HCT116 (cell line): ENCODE results near the gene CDH23. TPM values are rescaled to one million over a fixed set of nuclear protein-coding genes. Genes with fewer than 3 reads are reported as not detected.

Source experiments
- ATAC-seq: fragments of 200-7000 bp; cut with Tn5 transposase; 2 replicates; pipeline ENCODE4 v1.9.1; 2020; ENCODE audit warnings: mild to moderate bottlenecking, moderate library complexity
- BruUV-seq: library from RNA; stranded (reverse); fragments of 400-500 nt; replicated peaks from 2 replicates; lab custom pipeline; 2021; lab: Mats Ljungman, UMichigan
- CTCF ChIA-PET: fragments of 300-600 bp; sonication (Branson Sonifier 250); formaldehyde crosslinking; loops from one replicate; lab custom pipeline; 2021; ENCODE audit warnings: antibody characterized with exemption; lab: Charles Lee
- POLR2A ChIA-PET: fragments of 300-600, 350-600 bp; sonication (Branson Sonifier 250); formaldehyde crosslinking; loops from one replicate; lab custom pipeline; 2021; ENCODE audit warnings: antibody characterized with exemption; lab: Charles Lee
- RAD21 ChIA-PET, 2 experiments: fragments of 300-600 bp; sonication (Branson Sonifier 250); formaldehyde crosslinking; loops; one replicate each; lab custom pipeline; 2023; ENCODE audit warnings: low total read pairs in 2 of 2; ENCODE audit not compliant: uncharacterized antibody in 2 of 2, unreplicated experiment in 2 of 2, low non-redundant PET in 1 of 2; lab: Charles Lee
- DNase-seq: peaks from one replicate; pipeline ENCODE4 v3.0.0-alpha.2; 2010; ENCODE audit warnings: low read depth, low spot score
- H2AFZ ChIP-seq: fragments of 200-600 bp; shearing (Covaris generic), sonication (generic); 2 replicates; pipeline ENCODE4 v1.6.1; 2017; ENCODE audit warnings: low read depth, mixed run types, mixed read lengths, antibody characterized with exemption, low read length; ENCODE audit not compliant: poor library complexity, severe bottlenecking
- H3K27ac ChIP-seq: 2 replicates; pipeline ENCODE4 v1.5.1; 2012; ENCODE audit warnings: low read depth, low read length
- H3K27me3 ChIP-seq: fragments of 200-600 bp; sonication (generic); 2 replicates; pipeline ENCODE4 v1.6.1; 2016; ENCODE audit warnings: mixed run types, low read length, mixed read lengths; ENCODE audit not compliant: insufficient read depth
- H3K36me3 ChIP-seq, 2 experiments: fragments of 200-500 bp in 1 of 2; fragments of 200-600 bp in 1 of 2; sonication (Bioruptor generic) in 1 of 2; sonication (generic) in 1 of 2; 2 replicates each; pipeline versions ENCODE4 v1.5.1 to v1.6.1; 2014 to 2016; ENCODE audit warnings: low read length in 2 of 2, inconsistent platforms in 1 of 2, mixed read lengths in 1 of 2, mixed run types in 1 of 2; ENCODE audit not compliant: insufficient read depth in 2 of 2, control insufficient read depth in 1 of 2
- H3K4me1 ChIP-seq, 2 experiments: fragments of 200-600 bp in 1 of 2; sonication (generic) in 1 of 2; 2 replicates each; pipeline versions ENCODE4 v1.5.1 to v1.6.1; 2012 to 2017; ENCODE audit warnings: low read length in 2 of 2, inconsistent platforms in 1 of 2, mild to moderate bottlenecking in 1 of 2, mixed read lengths in 1 of 2, mixed run types in 1 of 2, moderate library complexity in 1 of 2; ENCODE audit not compliant: insufficient read depth in 2 of 2, control insufficient read depth in 1 of 2
- H3K4me2 ChIP-seq: fragments of 200-600 bp; sonication (generic); 2 replicates; pipeline ENCODE4 v1.6.1; 2017; ENCODE audit warnings: mixed run types, low read length, mixed read lengths
- H3K4me3 ChIP-seq, 2 experiments: fragments of 200-600 bp in 1 of 2; sonication (generic) in 1 of 2; replicated peaks in 1 of 2; 2 replicates each; pipeline ENCODE4 v1.5.1; 2011 to 2016; ENCODE audit warnings: low read length in 2 of 2, control low read depth in 1 of 2, low read depth in 1 of 2, mild to moderate bottlenecking in 1 of 2, mixed read lengths in 1 of 2, mixed run types in 1 of 2
- H3K79me2 ChIP-seq: fragments of 200-600 bp; sonication (generic); 2 replicates; pipeline ENCODE4 v1.6.1; 2017; ENCODE audit warnings: mild to moderate bottlenecking, mixed run types, low read length, moderate library complexity, mixed read lengths; ENCODE audit not compliant: insufficient read depth
- H3K9ac ChIP-seq: fragments of 200-600 bp; sonication (generic); 2 replicates; pipeline ENCODE4 v1.6.1; 2016; ENCODE audit warnings: low read length, mixed read lengths
- H3K9me2 ChIP-seq: fragments of 200-600 bp; sonication (generic), shearing (Covaris generic); 2 replicates; pipeline ENCODE4 v1.6.1; 2017; ENCODE audit warnings: mixed run types, mild to moderate bottlenecking, moderate library complexity; ENCODE audit not compliant: insufficient read depth
- H3K9me3 ChIP-seq, 2 experiments: fragments of 200-500 bp in 1 of 2; fragments of 200-600 bp in 1 of 2; sonication (Bioruptor generic) in 1 of 2; sonication (generic) in 1 of 2; 2 replicates each; pipeline ENCODE4 v1.6.1; 2014 to 2017; ENCODE audit warnings: low read length in 2 of 2, mixed read lengths in 2 of 2, inconsistent platforms in 1 of 2, low read depth in 1 of 2, mild to moderate bottlenecking in 1 of 2, mixed run types in 1 of 2, moderate library complexity in 1 of 2; ENCODE audit not compliant: control insufficient read depth in 1 of 2, insufficient read depth in 1 of 2
- H4K20me1 ChIP-seq: fragments of 200-600 bp; sonication (generic), shearing (Covaris generic); 2 replicates; pipeline ENCODE4 v1.6.1; 2017; ENCODE audit warnings: mixed run types, mild to moderate bottlenecking, moderate library complexity; ENCODE audit not compliant: insufficient read depth
- ATF3 ChIP-seq: IDR thresholded peaks from 2 replicates; pipeline ENCODE4 v1.6.1; 2012
- CEBPB ChIP-seq: IDR thresholded peaks from 2 replicates; pipeline ENCODE4 v1.6.1; 2012; ENCODE audit warnings: low read depth
- CTCF ChIP-seq, 3 experiments: fragments of 200-600 bp in 1 of 3; sonication (generic) in 1 of 3; IDR thresholded peaks in 2 of 3; conservative IDR thresholded peaks in 1 of 3; 2 replicates each; pipeline ENCODE4 v1.5.1; 2012 to 2017; ENCODE audit warnings: low read depth in 2 of 3, low read length in 2 of 3, antibody characterized with exemption in 1 of 3, borderline replicate concordance in 1 of 3, control low read depth in 1 of 3, mild to moderate bottlenecking in 1 of 3, mixed read lengths in 1 of 3, mixed run types in 1 of 3, moderate library complexity in 1 of 3; ENCODE audit not compliant: insufficient read depth in 1 of 3
- EGR1 ChIP-seq: IDR thresholded peaks from 2 replicates; pipeline ENCODE4 v1.6.1; 2012; ENCODE audit warnings: low read depth
- ELF1 ChIP-seq: IDR thresholded peaks from 2 replicates; pipeline ENCODE4 v1.6.1; 2012; ENCODE audit warnings: low read depth, borderline replicate concordance
- EZH2 ChIP-seq: fragments of 200-600 bp; sonication (generic); IDR thresholded peaks from 2 replicates; pipeline ENCODE4 v1.6.1; 2017; ENCODE audit warnings: antibody characterized with exemption, mixed run types
- FOSL1 ChIP-seq: IDR thresholded peaks from 2 replicates; pipeline ENCODE4 v1.6.1; 2012; ENCODE audit warnings: low read depth
- MAX ChIP-seq: IDR thresholded peaks from 2 replicates; pipeline ENCODE4 v1.6.1; 2012
- POLR2A ChIP-seq: IDR thresholded peaks from 2 replicates; pipeline ENCODE4 v1.7.0; 2011; ENCODE audit warnings: borderline replicate concordance; ENCODE audit not compliant: insufficient read depth, insufficient read length; ENCODE audit errors: extremely low read depth
- SIN3A ChIP-seq: IDR thresholded peaks from 2 replicates; pipeline ENCODE4 v1.6.1; 2012; ENCODE audit warnings: low read depth
- SP1 ChIP-seq: IDR thresholded peaks from 2 replicates; pipeline ENCODE4 v1.6.1; 2012; ENCODE audit warnings: low read depth
- SRF ChIP-seq: IDR thresholded peaks from 2 replicates; pipeline ENCODE4 v1.6.1; 2012; ENCODE audit warnings: low read depth
- TCF7L2 ChIP-seq: IDR thresholded peaks from 2 replicates; pipeline ENCODE4 v1.7.0; 2011; ENCODE audit warnings: borderline replicate concordance, inconsistent platforms; ENCODE audit not compliant: insufficient read depth, insufficient read length; ENCODE audit errors: extremely low read depth
- YY1 ChIP-seq: IDR thresholded peaks from 2 replicates; pipeline ENCODE4 v1.6.1; 2011; ENCODE audit warnings: low read length, low read depth, moderate library complexity, mild to moderate bottlenecking; ENCODE audit not compliant: insufficient replicate concordance; ENCODE audit errors: extremely low read depth
- ZBTB33 ChIP-seq: IDR thresholded peaks from 2 replicates; pipeline ENCODE4 v1.6.1; 2011; ENCODE audit warnings: mild to moderate bottlenecking, low read length, moderate library complexity; ENCODE audit not compliant: insufficient replicate concordance; ENCODE audit errors: extremely low read depth
- ZFX ChIP-seq: fragments of 450-650 bp; IDR thresholded peaks from 2 replicates; pipeline ENCODE4 v1.6.1; 2017
- intact Hi-C: fragments of 100-400 bp; cut with micrococcal nuclease; formaldehyde crosslinking; loops from 2 replicates; pipeline ENCODE4 v1.10.0; 2022
- total RNA-seq: library from RNA; stranded (reverse); gene quantifications from one replicate; pipeline ENCODE4 v1.2.1, GENCODE V29; 2021; ENCODE audit not compliant: unreplicated experiment

Gene CDH23
- total RNA-seq, 1 experiment from 2014 or later = not detected

- intact Hi-C loops = no loop called here
- Histone ChIP-seq H3K4me1 (peaks cover 0 to 7% of the 10 kb centered on the region in 2 experiments; a peak in 2 of 4 replicates), H3K9me3 (no peaks in the 10 kb centered on the region), H3K36me3 (no peaks in the 10 kb centered on the region), H3K4me3 (no peak overlapping the region), H3K9me2 (no peaks in the 10 kb centered on the region), H3K27me3 (no peaks in the 10 kb centered on the region), H3K27ac (no peak overlapping the region), H3K9ac (no peak overlapping the region), H3K4me2 (no peak overlapping the region), H3K79me2 (no peaks in the 10 kb centered on the region), H4K20me1 (no peaks in the 10 kb centered on the region), H2AFZ (no peak overlapping the region)
- RAD21 ChIA-PET = no interaction called here
- POLR2A ChIA-PET = no interaction called here
- BruUV-seq = no TSS peak
- TF ChIP-seq TCF7L2 = no peak
- no peak for TF ChIP-seq CTCF (IDR thresholded peaks at IDR 0.05 in 2 of 3, conservative IDR thresholded peaks at IDR 0.05 in 1 of 3; ENCODE audit: borderline replicate concordance in 1 of 3, insufficient read depth in 1 of 3, low read depth in 2 of 3, low read length in 2 of 3)
- no peak for TF ChIP-seq CEBPB
- TF ChIP-seq ZBTB33 = no peak
- TF ChIP-seq EZH2 = no peak
- TF ChIP-seq ATF3 = no peak
- TF ChIP-seq YY1 = no peak
- no peak for TF ChIP-seq SRF
- TF ChIP-seq EGR1 = no peak
- TF ChIP-seq ZFX = no peak
- no peak for TF ChIP-seq SIN3A
- TF ChIP-seq ELF1 = no peak
- no peak for TF ChIP-seq POLR2A
- TF ChIP-seq FOSL1 = no peak
- TF ChIP-seq SP1 = no peak
- no peak for TF ChIP-seq MAX
- ATAC-seq (no peak), DNase-seq (no peak)
- CTCF ChIA-PET = no interaction called here
Measured at GRCh38 chr10:71660313-71660712, 263.6 kb downstream of the CDH23 start.
